Dendritic cell treated with granulocyte-macrophage colony-stimulating factor and Interleukin-4, amounts not matched to agents 40 ng/mL and 50 ng/mL, for 4 days (primary cell): ENCODE measurements around the gene PILRB.
"Not testable (repeated sequence)": the region's sequence is repeated elsewhere in the genome, so short reads cannot be mapped to it uniquely, and the experiment has no call there.

Experiments used
- H3K27ac Mint-ChIP-seq: one replicate; pipeline ENCODE4 v1.8.0; 2022; ENCODE audit warnings: mild to moderate bottlenecking, mixed read lengths
- H3K27me3 Mint-ChIP-seq: one replicate; pipeline ENCODE4 v1.8.0; 2022; ENCODE audit warnings: mild to moderate bottlenecking, mixed read lengths
- H3K36me3 Mint-ChIP-seq: one replicate; pipeline ENCODE4 v1.8.0; 2022; ENCODE audit warnings: low read depth, mixed read lengths
- H3K4me1 Mint-ChIP-seq: one replicate; pipeline ENCODE4 v1.8.0; 2022; ENCODE audit warnings: low read depth, mixed read lengths
- H3K4me3 Mint-ChIP-seq: one replicate; pipeline ENCODE4 v1.8.0; 2022; ENCODE audit warnings: mild to moderate bottlenecking, moderate library complexity, mixed read lengths
- H3K9me3 Mint-ChIP-seq: one replicate; pipeline ENCODE4 v1.8.0; 2022; ENCODE audit warnings: mixed read lengths
- intact Hi-C: fragments of 100-400 bp; cut with micrococcal nuclease; formaldehyde crosslinking; loops from one replicate; pipeline ENCODE4 v1.15.0; 2022

The PILRB gene

DNA sequence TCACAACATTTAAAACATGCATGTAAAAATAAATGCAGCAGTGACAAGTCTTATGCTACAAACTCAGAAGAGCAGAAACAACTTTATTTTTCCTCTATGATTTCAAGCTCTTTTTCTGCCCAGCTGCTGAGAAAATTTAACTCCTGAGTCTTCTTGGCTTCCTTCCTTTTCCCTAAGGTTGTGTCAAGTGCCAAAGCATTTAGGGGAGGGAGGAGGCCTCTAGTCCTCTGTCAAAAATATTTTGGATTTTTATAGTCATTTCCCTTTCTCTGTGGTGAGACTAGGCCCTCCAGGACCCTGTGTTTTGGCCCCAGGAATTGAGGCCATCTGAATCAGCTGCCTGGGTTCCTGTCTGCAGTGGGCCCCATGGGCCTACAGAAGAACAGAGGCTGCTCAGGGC, 11.0 kb upstream of the PILRB start:
- Mint-ChIP-seq H3K4me3 (no peak overlapping the region), H3K36me3 (peaks cover 89% of the 10 kb centered on the region), H3K27ac (no peak overlapping the region), H3K9me3 (no peaks in the 10 kb centered on the region), H3K27me3 (no peaks in the 10 kb centered on the region), H3K4me1 (peaks cover 9% of the 10 kb centered on the region)
- intact Hi-C loops = no loop called here

DNA sequence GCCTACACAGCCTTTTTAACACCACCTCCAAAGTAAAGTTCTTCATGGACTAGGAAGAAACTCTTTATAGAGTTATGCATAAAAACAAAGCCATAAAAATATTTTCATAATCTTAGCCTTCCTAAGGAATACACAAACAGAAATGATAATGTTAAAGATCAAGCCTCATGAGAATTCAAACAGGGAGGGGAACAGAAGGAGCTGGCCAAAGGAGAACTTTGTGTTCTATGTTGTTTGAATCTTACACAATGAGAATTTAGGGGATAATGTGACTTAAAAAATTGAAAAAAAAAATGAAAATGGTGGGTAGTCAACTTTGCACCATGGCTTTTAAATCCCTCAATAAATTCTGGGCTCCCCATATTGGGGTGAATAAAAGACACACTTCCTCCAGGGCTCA, 9.1 kb upstream of the PILRB start:
- Mint-ChIP-seq H3K4me3 (no peak overlapping the region), H3K9me3 (no peaks in the 10 kb centered on the region), H3K36me3 (peaks cover 91% of the 10 kb centered on the region), H3K27me3 (no peaks in the 10 kb centered on the region), H3K4me1 (peaks cover 15% of the 10 kb centered on the region), H3K27ac (no peak overlapping the region)
- intact Hi-C loops = no loop called here

DNA sequence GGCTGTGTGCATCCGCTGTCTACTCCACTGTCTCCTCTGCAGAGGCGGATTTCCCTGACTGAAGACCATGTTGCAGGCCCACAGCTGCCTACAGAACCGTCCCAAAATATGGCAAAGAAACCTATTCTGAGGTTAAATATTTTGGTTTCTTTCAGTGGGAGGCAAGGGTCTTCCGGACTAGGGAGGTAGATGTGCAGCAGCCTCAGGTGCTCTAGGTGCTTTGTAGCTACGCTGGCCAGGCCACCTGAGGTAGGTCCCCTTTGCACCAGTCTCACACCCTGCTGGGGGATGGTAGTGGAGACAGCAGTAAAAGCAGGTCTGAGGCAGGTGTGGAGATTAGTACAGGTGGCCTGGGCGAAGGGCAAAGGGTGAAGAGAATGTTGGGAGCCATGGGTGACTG, 8.2 kb upstream of the PILRB start:
- no peak overlapping the region for H3K27ac Mint-ChIP-seq
- no peaks in the 10 kb centered on the region for H3K9me3 Mint-ChIP-seq
- H3K4me1 Mint-ChIP-seq = peaks cover 10% of the 10 kb centered on the region

DNA sequence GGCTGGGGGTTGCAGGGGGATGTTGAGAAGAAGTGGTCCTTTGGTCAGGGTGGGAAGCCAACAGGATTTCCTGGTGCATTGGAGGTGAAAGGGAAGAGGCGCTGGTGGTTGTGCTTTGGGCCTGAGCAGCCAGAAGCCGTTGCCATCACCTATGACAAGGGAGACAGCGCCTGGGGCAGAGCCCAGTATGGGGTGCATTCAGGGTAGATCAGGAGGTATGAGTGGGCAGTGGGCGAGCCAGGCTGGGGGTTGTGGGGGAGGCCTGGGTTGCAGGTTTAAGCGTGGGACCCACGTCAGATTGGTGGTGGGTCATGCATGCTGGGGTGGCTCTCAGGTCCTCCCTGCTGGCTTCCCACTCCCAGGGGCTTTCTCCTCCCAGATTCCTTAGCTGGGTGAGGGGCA, 6.3 kb upstream of the PILRB start:
- Mint-ChIP-seq H3K36me3 (peaks cover 100% of the 10 kb centered on the region), H3K4me3 (no peak overlapping the region), H3K27ac (peak overlapping the region; percentile 13), H3K9me3 (no peaks in the 10 kb centered on the region), H3K27me3 (no peaks in the 10 kb centered on the region), H3K4me1 (peaks cover 15% of the 10 kb centered on the region)
- intact Hi-C loops = no loop called here

More for the DNA sequence above, 8.2 kb upstream of the PILRB start:
- intact Hi-C loops = no loop called here
- Mint-ChIP-seq H3K27me3 (no peaks in the 10 kb centered on the region), H3K4me3 (no peak overlapping the region), H3K36me3 (peaks cover 95% of the 10 kb centered on the region)

DNA sequence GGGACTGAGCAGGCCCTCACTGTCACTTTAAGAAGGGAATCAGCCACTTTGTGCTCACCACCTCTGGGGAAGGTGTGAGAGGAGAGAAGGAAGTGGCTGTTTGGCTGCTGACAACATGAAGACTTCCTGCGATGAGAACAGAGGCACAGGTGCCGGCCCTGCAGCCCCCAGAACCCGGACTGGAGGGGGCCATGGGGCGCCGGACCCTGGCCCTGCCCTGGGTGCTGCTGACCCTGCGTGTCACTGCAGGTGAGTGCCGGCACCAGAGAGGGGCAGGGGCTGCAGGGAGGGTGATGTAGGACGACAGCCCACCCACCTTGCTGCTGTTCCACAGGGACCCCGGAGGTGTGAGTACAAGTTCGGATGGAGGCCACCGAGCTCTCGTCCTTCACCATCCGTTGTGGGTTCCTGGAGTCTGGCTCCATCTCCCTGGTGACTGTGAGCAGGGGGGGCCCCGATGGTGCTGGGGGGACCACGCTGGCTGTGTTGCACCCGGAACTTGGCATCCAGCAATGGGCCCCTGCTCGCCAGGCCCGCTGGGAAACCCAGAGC, 5.6 kb upstream of the PILRB start:
- peaks cover 100% of the 10 kb centered on the region for H3K36me3 Mint-ChIP-seq
- intact Hi-C loops, H3K27me3 Mint-ChIP-seq, H3K9me3 Mint-ChIP-seq, H3K27ac Mint-ChIP-seq, H3K4me3 Mint-ChIP-seq: not testable (repeated sequence)
- H3K4me1 Mint-ChIP-seq = peaks cover 18% of the 10 kb centered on the region

DNA sequence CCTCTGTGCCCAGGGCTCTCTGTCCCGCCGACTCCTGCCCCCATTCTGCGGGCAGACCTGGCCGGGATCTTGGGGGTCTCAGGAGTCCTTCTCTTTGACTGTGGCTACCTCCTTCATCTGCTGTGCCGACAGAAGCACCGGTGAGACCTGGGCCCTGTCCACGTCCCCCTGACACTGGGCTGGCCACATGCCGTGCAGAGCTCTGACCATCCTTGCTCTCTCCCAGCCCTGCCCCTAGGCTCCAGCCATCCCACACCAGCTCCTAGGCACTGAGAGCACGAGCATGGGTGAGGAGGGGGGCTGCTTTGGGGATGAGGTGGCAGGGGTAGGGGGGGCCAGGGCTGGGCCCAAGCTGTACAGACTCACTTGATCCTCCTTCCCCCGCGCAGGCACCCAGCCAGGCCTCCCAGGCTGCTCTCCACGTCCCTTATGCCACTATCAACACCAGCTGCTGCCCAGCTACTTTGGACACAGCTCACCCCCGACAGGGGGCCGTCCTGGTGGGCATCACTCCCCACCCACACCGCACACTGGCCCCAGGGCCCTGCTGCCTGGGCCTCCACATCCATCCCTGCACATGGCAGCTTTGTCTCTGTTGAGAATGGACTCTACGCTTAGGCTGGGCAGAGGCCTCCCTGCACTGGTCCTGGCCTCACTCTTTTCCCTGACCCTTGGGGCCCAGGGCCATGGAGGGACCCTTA, 4.8 kb upstream of the PILRB start:
- H3K4me3 Mint-ChIP-seq = no peak overlapping the region
- intact Hi-C loops = no loop called here

DNA sequence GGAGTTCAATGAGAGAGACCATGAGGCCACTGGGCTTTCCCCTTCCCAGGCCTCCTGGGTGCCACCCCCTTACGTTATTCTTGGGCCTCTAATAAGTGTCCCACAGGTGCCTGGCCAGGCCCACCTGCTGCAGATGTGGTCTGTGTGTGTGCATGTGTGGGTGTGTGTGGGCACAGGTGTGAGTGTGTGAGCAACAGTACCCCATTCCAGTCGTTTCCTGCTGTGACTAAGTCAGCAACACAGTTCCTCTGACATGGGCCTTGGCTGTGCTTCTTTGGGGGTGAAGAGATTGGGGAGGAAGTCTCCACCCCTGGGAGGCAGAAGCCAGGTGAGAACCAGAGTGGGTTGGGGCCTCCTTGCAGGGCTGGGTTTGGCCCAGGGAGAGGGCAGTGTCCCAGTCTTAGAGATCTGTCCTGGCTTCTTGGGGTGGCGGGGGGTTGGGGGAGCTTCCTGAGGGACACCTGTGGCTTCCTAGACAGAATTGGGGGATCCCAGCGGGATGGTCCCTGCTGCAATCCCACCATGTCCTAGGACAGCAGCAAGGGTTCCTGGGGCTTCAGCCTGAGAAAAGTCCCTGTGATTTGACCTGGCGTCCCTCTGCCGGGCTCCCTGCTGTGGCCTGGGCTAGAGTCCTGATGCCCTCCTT, 4.1 kb upstream of the PILRB start:
- Mint-ChIP-seq H3K27me3 (no peaks in the 10 kb centered on the region), H3K27ac (peak overlapping the region; percentile 2), H3K36me3 (peaks cover 100% of the 10 kb centered on the region), H3K9me3 (no peaks in the 10 kb centered on the region), H3K4me3 (no peak overlapping the region), H3K4me1 (peaks cover 32% of the 10 kb centered on the region)
- intact Hi-C loops = no loop called here

More for the DNA sequence above, 4.8 kb upstream of the PILRB start:
- H3K4me1 Mint-ChIP-seq = peaks cover 25% of the 10 kb centered on the region
- peaks cover 100% of the 10 kb centered on the region for H3K36me3 Mint-ChIP-seq
- no peaks in the 10 kb centered on the region for H3K9me3 Mint-ChIP-seq
- H3K27ac Mint-ChIP-seq = peak overlapping the region; percentile 2
- H3K27me3 Mint-ChIP-seq = no peaks in the 10 kb centered on the region

DNA sequence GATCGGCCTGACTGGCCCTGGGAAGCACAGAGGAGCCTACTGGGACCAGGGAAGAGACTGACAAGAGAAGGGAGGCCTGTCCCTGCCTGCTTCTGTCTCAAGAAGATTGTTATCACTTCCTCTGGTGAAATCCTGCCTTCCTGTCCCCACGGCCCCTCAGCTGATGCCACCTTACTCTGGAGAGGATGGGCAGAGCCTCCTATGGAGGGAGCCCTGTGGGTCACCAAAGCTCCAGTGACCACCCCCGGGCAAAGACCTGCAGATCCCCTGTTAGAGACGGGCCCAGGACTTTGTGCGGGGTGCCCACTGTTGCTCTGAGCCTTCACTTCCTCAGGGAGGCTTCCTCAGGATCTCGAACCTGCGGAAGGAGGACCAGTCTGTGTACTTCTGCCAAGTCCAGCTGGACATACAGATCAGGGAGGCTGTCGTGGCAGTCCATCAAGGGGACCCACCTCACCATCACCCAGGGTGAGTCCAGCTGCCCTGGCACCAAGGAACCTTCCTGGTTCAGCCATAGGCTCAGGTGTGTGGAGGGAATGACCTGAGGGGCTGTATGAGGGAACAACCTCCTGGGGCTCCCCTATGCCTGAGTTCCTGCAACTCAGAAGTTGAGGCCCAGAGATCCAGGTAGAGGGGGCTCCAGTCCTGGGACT, 1.4 kb upstream of the PILRB start:
- intact Hi-C loops = no loop called here
- peaks cover 40% of the 10 kb centered on the region for H3K4me1 Mint-ChIP-seq
- no peak overlapping the region for H3K4me3 Mint-ChIP-seq
- H3K36me3 Mint-ChIP-seq = peaks cover 100% of the 10 kb centered on the region
- no peaks in the 10 kb centered on the region for H3K27me3 Mint-ChIP-seq
- H3K27ac Mint-ChIP-seq = peak overlapping the region; percentile 61
- H3K9me3 Mint-ChIP-seq = no peaks in the 10 kb centered on the region

GRCh38 chr7:100357131-100357561, 771 bp upstream of the PILRB start:
- peaks cover 100% of the 10 kb centered on the region for H3K36me3 Mint-ChIP-seq
- H3K27ac Mint-ChIP-seq = peak overlapping the region; percentile 61
- H3K27me3 Mint-ChIP-seq = no peaks in the 10 kb centered on the region
- no peaks in the 10 kb centered on the region for H3K9me3 Mint-ChIP-seq
- intact Hi-C loops = no loop called here
- H3K4me3 Mint-ChIP-seq = no peak overlapping the region
- peaks cover 40% of the 10 kb centered on the region for H3K4me1 Mint-ChIP-seq

DNA sequence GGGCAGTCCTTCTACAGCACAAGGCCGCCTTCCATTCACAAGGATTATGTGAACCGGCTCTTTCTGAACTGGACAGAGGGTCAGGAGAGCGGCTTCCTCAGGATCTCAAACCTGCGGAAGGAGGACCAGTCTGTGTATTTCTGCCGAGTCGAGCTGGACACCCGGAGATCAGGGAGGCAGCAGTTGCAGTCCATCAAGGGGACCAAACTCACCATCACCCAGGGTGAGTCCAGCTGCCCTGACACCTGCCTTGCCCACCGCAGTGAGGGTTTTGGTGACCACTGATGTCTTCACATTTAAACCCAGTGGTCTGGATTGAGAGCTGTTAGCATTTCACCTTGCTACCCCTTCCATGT, 918 bp downstream of the PILRB start:
- Mint-ChIP-seq H3K9me3 (no peaks in the 10 kb centered on the region), H3K27ac (peak overlapping the region; percentile 14), H3K36me3 (peaks cover 100% of the 10 kb centered on the region), H3K4me3 (no peak overlapping the region), H3K4me1 (peaks cover 40% of the 10 kb centered on the region), H3K27me3 (no peaks in the 10 kb centered on the region)
- intact Hi-C loops = no loop called here

DNA sequence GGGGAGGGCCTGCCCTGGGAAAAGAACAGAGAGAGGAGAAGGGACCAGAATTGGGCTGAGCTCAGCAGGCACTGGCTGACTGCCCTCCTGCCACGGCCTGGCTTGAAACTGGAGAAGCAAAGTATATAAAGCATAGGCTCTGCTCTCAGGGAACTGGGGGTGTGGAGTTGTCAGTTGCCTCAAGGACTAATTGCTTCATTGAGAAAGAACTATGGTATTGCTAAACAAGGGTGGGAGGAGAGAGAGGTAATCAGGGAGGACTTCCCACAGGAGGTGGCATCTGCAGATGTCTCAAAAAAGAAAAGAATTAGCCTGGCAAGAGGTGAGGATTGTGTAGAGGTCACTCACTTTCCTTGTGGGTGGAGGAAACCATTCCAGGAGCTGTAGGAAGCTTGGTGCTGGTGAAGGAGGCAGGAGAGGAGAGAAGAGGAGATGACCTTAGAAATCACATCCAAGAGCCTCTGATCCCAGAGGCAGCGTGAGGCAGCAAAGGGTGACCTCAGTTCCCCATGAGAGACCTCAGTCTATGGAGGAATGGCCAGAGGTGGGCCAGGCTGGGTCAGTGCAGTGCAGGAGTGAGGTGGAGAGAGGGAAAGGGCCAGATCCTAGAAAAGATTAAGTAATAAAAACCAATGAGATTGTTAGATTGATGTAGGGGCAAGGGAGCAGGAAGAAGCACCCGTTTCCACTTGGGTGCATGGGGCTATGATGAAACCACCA, 2.4 kb downstream of the PILRB start:
- H3K4me3 Mint-ChIP-seq = no peak overlapping the region
- H3K27me3 Mint-ChIP-seq = no peaks in the 10 kb centered on the region
- H3K9me3 Mint-ChIP-seq = no peaks in the 10 kb centered on the region
- intact Hi-C loops = loop anchor here (5.0 kb wide), 1 partner anchor 47 kb away; no protein-coding TSS in a partner anchor
- H3K36me3 Mint-ChIP-seq = peaks cover 91% of the 10 kb centered on the region
- no peak overlapping the region for H3K27ac Mint-ChIP-seq
- H3K4me1 Mint-ChIP-seq = peaks cover 48% of the 10 kb centered on the region

DNA sequence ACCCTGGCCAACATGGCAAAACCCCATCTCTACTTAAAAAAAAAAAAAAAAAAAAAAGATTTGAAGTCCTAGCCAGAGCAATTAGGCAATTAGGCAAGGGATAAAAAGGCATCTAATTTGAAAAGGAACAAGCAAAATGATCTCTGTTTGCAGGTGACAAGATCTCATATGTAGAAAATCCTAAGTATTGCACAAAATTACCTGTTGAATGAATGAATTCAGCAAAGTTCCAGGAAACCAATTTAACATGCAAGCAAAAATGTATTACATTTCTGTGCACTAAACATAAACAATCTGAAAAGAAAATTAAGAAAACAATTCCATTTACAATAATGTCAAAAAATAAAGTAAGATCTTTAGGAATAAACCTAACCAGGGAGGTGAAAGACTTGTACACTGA, 5.2 kb downstream of the PILRB start:
- intact Hi-C loops = loop anchor here (5.0 kb wide), 1 partner anchor 44 kb away; no protein-coding TSS in a partner anchor
- no peaks in the 10 kb centered on the region for H3K27me3 Mint-ChIP-seq
- H3K4me1 Mint-ChIP-seq = peaks cover 62% of the 10 kb centered on the region
- H3K9me3 Mint-ChIP-seq = no peaks in the 10 kb centered on the region
- H3K36me3 Mint-ChIP-seq = peaks cover 78% of the 10 kb centered on the region
- H3K27ac Mint-ChIP-seq = no peak overlapping the region
- no peak overlapping the region for H3K4me3 Mint-ChIP-seq

- H3K9me3 Mint-ChIP-seq, H3K27me3 Mint-ChIP-seq, H3K4me3 Mint-ChIP-seq: not testable (repeated sequence)
- intact Hi-C loops = loop anchor here (5.0 kb wide), 1 partner anchor 44 kb away; no protein-coding TSS in a partner anchor
- Mint-ChIP-seq H3K4me1 (peaks cover 62% of the 10 kb centered on the region), H3K36me3 (peaks cover 71% of the 10 kb centered on the region), H3K27ac (peak overlapping the region; percentile 88)
These were observed 5.9 kb downstream of the PILRB start for GRCh38 chr7:100363797-100364196.
